Activated B cell treated with CpG ODN at 0.5 μM for 24 hours (primary cell): ENCODE measurements around the gene MYO5A. TPM values are rescaled to one million over a fixed set of nuclear protein-coding genes. Genes with fewer than 3 reads are reported as not detected.

Source experiments
- ATAC-seq: fragments of 200-7000 bp; cut with Tn5 transposase; one replicate; pipeline ENCODE4 v1.10.0; 2021; ENCODE audit warnings: low read depth, mild to moderate bottlenecking, moderate library complexity
- CTCF ChIA-PET: fragments of 350-600 bp; sonication (Branson Sonifier 250); formaldehyde crosslinking; loops from one replicate; lab custom pipeline; 2021; ENCODE audit warnings: antibody characterized with exemption; lab: Charles Lee
- POLR2A ChIA-PET: fragments of 350-600 bp; sonication (Branson Sonifier 250); formaldehyde crosslinking; loops from one replicate; lab custom pipeline; 2021; ENCODE audit warnings: antibody characterized with exemption; lab: Charles Lee
- DNase-seq: peaks from one replicate; pipeline ENCODE4 v3.0.0; 2022
- H3K27ac Mint-ChIP-seq: one replicate; pipeline ENCODE4 v1.8.0; 2020; ENCODE audit warnings: mixed read lengths
- H3K27me3 Mint-ChIP-seq: one replicate; pipeline ENCODE4 v1.8.0; 2021; ENCODE audit warnings: mixed read lengths
- H3K36me3 Mint-ChIP-seq: one replicate; pipeline ENCODE4 v1.8.0; 2021; ENCODE audit warnings: low read depth, mixed read lengths
- H3K4me1 Mint-ChIP-seq: one replicate; pipeline ENCODE4 v1.8.0; 2021; ENCODE audit warnings: mixed read lengths
- H3K4me3 Mint-ChIP-seq: one replicate; pipeline ENCODE4 v1.8.0; 2020; ENCODE audit warnings: mild to moderate bottlenecking, mixed read lengths
- H3K9me3 Mint-ChIP-seq: one replicate; pipeline ENCODE4 v1.8.0; 2020; ENCODE audit warnings: mixed read lengths
- intact Hi-C: fragments of 100-400 bp; cut with micrococcal nuclease; formaldehyde crosslinking; loops from one replicate; pipeline ENCODE4 v1.15.1; 2024
- total RNA-seq: library from RNA; stranded (reverse); gene quantifications from 2 replicates; pipeline ENCODE4 v1.2.3, GENCODE V29; 2022
- TF ChIP-seq, protein P1 (sequence below): fragments of 200-600 bp; IDR thresholded peaks from one replicate; pipeline ENCODE4 v1.8.0; 2022; ENCODE audit warnings: antibody characterized with exemption, mild to moderate bottlenecking

MYO5A gene
- total RNA-seq, 1 donor from 2014 or later = 49.1 TPM

DNA sequence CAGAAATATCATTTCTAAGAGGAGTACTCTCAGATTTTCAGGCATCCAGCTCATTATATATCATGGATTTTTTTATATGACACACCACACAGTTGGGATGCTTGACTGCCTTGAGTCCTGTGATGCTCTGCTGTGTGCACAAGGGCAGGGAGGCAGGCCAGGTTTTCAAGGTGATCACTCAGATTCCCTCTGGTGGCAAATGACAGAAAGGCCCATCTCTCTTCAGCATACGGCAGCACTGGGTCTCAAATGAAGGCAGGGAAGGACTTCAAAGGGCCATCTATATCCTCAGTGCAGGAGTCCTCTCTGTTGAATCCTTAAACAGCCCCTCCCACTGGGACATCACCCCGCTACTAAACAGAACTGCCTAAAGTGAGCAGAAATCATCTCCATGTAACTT, 178.3 kb downstream of the MYO5A start:
- no peak overlapping the region for H3K27ac Mint-ChIP-seq
- peaks cover 72% of the 10 kb centered on the region for H3K36me3 Mint-ChIP-seq
- H3K27me3 Mint-ChIP-seq = no peaks in the 10 kb centered on the region
- H3K4me3 Mint-ChIP-seq = no peak overlapping the region
- ChIA-PET POLR2A (no interaction called here), CTCF (interaction anchor here (1.2 kb wide), 1 partner anchor 272 kb away, joined by 3 read pairs; no protein-coding TSS in a partner anchor)
- intact Hi-C loops = no loop called here
- DNase-seq (no peak), ATAC-seq (no peak)
- TF ChIP-seq, protein P1, sequence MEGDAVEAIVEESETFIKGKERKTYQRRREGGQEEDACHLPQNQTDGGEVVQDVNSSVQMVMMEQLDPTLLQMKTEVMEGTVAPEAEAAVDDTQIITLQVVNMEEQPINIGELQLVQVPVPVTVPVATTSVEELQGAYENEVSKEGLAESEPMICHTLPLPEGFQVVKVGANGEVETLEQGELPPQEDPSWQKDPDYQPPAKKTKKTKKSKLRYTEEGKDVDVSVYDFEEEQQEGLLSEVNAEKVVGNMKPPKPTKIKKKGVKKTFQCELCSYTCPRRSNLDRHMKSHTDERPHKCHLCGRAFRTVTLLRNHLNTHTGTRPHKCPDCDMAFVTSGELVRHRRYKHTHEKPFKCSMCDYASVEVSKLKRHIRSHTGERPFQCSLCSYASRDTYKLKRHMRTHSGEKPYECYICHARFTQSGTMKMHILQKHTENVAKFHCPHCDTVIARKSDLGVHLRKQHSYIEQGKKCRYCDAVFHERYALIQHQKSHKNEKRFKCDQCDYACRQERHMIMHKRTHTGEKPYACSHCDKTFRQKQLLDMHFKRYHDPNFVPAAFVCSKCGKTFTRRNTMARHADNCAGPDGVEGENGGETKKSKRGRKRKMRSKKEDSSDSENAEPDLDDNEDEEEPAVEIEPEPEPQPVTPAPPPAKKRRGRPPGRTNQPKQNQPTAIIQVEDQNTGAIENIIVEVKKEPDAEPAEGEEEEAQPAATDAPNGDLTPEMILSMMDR = no peak
- H3K9me3 Mint-ChIP-seq = no peaks in the 10 kb centered on the region
- no peaks in the 10 kb centered on the region for H3K4me1 Mint-ChIP-seq

DNA sequence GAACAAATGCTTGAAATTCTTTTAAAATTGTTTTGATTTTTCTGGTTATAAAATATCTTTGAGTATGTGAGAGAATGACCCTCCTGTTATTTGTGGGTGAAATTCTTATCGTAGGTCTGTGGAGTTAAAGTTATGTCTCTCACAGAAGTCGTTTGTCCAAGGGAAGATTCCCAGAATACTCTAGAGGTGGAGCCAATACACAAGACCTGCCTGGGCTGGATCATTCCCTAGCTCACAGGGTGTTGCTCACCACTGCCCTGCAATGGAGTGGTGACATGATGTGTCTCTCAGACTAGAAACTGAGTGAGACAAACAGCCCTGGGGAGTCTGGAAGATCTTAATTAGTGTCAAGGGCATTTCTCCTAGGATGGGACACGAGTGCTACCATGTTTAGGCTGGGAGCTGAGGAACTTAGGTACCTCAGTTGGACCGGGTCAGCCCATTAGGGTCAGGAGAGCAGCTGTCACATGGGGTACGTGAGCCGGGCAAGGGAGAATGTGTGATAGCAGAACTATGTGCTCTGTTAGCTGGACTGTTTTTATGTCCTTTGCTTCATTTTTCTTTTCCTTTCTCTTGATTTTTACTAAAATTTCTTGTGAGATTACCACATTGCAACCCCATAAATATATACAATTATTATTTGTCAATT, 179.5 kb downstream of the MYO5A start:
- Mint-ChIP-seq H3K4me3 (no peak overlapping the region), H3K27me3 (no peaks in the 10 kb centered on the region), H3K9me3 (no peaks in the 10 kb centered on the region), H3K27ac (no peak overlapping the region), H3K4me1 (no peaks in the 10 kb centered on the region), H3K36me3 (peaks cover 79% of the 10 kb centered on the region)
- no peak for DNase-seq
- intact Hi-C loops = no loop called here
- TF ChIP-seq, protein P1 = no peak
- no peak for ATAC-seq
- ChIA-PET CTCF (no interaction called here), POLR2A (no interaction called here)

DNA sequence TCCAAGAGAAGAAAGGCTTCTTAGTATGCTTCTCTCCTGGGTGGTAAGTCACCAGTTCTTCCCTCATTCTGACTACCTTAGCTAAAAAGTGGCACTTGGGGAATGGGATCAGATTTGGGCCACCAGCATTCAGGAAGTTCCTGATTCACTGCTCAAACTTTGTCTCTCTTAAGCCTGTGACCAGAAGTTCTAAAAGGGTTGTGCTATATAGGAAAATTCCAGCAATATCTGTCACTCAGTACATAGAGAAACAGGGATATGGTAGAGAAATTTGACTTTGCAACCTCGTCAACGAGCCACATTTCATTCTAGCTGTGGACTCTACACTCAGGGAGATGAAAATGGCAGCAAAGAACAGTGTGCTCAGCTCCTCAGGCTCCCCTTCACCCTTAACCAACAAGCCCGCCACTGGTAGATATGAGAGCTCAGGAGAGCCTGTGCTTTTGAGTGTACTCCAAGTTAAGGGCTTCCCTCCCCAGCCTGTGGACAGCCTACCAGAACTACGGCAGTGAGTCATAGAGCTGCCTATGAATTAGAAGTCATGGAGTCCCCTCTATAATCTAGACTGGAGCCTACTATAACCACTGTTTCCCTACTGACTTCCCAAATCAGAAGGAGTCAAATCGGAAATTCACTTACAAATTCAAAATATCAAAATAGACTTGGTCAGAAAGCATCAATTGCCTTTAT, 180.5 kb downstream of the MYO5A start:
- ATAC-seq (no peak), DNase-seq (no peak)
- intact Hi-C loops = no loop called here
- ChIA-PET CTCF (no interaction called here), POLR2A (no interaction called here)
- Mint-ChIP-seq H3K4me1 (no peaks in the 10 kb centered on the region), H3K27me3 (no peaks in the 10 kb centered on the region), H3K27ac (no peak overlapping the region), H3K4me3 (no peak overlapping the region), H3K9me3 (no peaks in the 10 kb centered on the region), H3K36me3 (peaks cover 77% of the 10 kb centered on the region)
- TF ChIP-seq, protein P1 = no peak

DNA sequence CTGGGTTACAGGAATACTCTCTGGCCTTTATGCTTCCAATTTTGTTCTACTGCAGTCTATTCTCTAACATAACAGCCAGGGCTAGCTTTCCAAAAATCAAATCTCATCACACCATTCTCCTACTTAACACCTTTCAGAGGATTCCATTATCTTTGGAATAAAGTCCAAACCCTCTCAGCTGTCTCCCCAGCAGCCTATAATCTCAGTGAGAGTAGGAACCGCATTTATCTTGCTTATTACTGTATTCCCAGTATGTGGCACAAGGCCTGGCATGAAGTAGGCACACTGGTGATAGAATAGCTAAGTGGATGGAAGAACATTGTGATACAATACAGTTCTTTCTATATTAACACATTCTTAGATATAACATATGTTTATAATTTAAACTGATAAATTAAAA, 184.1 kb downstream of the MYO5A start:
- Mint-ChIP-seq H3K36me3 (peaks cover 72% of the 10 kb centered on the region), H3K9me3 (no peaks in the 10 kb centered on the region), H3K4me3 (no peak overlapping the region), H3K27me3 (no peaks in the 10 kb centered on the region), H3K4me1 (no peaks in the 10 kb centered on the region), H3K27ac (no peak overlapping the region)
- ChIA-PET CTCF (no interaction called here), POLR2A (no interaction called here)
- TF ChIP-seq, protein P1 = no peak
- DNase-seq (no peak), ATAC-seq (no peak)
- intact Hi-C loops = no loop called here

DNA sequence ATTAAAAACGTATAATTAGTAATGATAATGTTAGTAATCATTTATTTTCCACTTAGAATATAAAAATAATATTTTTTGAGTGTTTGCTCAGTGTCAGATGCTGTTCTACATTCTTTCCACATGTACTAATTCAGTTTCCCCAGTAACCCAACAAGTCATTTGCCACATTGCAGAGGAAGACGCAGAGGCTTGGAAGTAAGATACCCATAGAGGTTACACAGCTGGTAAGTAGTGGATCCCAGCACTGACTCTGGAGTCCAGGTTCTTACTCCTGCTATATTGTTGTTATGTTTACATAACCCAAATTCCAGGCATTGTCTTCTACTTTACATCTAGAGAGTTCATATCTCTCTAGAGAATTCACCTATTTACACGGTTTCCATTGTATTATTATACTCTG, 184.8 kb downstream of the MYO5A start:
- POLR2A ChIA-PET = no interaction called here
- H3K27me3 Mint-ChIP-seq = no peaks in the 10 kb centered on the region
- DNase-seq = no peak
- CTCF ChIA-PET = interaction anchor here (1.5 kb wide), 1 partner anchor 13 kb away, joined by 5 read pairs; no protein-coding TSS in a partner anchor
- ATAC-seq = no peak
- H3K4me1 Mint-ChIP-seq = no peaks in the 10 kb centered on the region
- intact Hi-C loops = no loop called here
- no peak overlapping the region for H3K4me3 Mint-ChIP-seq
- no peak overlapping the region for H3K27ac Mint-ChIP-seq
- H3K36me3 Mint-ChIP-seq = peaks cover 67% of the 10 kb centered on the region
- no peaks in the 10 kb centered on the region for H3K9me3 Mint-ChIP-seq
- TF ChIP-seq, protein P1 = no peak
